CD4-positive, alpha-beta T cell treated with Interferon gamma for 1 hour (primary cell): Measurements from ENCODE around the gene SPON1.
"Not testable (repeated sequence)": the region's sequence is repeated elsewhere in the genome, so short reads cannot be mapped to it uniquely, and the experiment has no call there.

Experiments used
- DNase-seq: peaks from one replicate; pipeline ENCODE4 v3.0.0-alpha.2; 2020

Gene SPON1

DNA sequence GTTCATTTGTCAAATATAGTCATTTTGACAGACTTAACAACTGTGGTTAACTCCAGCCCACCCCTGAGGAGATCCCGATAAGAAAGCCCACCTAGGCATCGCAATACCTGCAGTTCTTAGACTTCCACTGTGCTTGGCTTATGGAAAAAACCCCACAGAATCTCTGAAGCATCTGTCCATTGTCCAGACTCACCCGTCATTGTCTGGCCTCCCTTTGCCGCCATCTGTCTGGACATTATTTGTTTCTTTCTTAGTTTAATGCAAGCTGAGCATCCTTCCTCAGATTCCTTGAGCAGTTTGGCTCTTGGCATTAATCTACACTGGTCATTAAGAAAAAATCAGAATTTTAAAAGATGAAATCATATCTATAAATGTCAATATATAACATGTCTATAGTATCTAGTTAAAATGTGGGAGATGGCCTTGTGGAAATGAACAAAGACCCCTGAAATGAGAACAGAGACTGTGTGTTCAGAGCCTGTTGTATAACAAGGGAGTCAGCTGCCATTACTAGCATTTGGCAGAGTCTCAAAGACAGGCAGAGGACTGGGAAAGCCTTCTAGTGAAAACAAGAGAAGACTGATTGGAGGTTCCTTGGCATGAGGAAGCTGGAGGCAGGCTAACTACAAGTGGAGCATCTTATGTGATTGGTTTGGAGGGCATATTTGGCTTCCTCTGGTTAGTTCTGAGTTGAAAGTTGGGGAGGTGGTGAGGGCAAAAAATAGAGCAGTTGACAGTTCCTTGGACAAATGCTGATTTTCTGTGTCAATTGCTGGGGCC, 80.4 kb downstream of the SPON1 start:
- no peak for DNase-seq

DNA sequence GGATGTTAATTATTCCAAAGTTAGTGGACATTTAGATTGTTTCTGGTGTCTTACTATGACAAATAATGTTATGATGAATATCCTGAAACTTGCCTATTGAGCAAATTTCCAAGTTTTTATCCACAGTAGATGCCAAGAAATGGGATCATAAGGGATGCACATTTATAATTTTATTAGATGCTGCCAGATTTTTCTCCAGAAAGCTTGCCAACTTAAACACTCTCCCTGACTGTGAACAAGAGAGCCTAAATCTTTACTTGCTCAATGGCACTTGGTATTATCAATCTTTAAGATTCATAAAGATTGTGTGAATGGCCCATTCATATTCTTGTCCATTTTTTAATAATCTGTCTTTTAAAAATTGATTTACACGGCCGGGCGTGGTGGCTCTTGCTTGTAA, 82.4 kb downstream of the SPON1 start:
- no peak for DNase-seq

DNA sequence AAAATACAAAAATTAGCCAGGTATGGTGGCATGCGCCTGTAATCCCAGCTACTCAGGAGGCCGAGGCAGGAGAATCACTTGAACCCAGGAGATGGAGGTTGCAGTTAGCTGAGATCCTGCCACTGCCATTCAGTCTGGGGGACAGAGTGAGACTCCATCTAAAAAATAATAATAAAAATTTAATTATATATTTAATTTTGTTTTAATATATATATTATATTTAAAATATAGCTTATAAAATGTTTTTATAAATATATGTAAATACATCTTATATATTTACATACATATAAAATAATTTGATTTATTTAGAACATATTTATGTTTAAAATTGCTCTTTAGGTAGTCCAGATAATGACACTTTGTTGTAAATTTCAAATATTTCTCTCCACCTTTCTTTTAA, 82.9 kb downstream of the SPON1 start:
- DNase-seq = no peak

DNA sequence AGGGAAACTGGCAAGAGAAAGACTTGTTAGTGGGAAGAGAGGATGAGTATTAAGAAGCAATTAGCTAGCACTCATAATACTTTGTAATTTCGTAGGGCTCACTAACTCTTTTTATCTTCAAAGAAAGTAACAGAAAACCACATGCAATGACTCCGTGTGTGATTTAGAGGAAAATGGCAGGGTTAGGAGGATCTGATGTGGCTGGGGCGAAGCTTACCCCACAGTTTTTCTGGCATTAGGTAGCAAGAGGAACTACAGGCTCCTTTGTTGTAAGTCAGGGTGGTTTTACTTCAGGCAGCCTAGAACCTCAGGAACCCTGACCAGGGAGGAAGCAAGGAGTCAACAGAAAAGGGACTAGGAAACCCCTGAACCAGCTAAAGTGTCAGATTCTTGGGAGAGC, 89.7 kb downstream of the SPON1 start:
- DNase-seq = no peak

DNA sequence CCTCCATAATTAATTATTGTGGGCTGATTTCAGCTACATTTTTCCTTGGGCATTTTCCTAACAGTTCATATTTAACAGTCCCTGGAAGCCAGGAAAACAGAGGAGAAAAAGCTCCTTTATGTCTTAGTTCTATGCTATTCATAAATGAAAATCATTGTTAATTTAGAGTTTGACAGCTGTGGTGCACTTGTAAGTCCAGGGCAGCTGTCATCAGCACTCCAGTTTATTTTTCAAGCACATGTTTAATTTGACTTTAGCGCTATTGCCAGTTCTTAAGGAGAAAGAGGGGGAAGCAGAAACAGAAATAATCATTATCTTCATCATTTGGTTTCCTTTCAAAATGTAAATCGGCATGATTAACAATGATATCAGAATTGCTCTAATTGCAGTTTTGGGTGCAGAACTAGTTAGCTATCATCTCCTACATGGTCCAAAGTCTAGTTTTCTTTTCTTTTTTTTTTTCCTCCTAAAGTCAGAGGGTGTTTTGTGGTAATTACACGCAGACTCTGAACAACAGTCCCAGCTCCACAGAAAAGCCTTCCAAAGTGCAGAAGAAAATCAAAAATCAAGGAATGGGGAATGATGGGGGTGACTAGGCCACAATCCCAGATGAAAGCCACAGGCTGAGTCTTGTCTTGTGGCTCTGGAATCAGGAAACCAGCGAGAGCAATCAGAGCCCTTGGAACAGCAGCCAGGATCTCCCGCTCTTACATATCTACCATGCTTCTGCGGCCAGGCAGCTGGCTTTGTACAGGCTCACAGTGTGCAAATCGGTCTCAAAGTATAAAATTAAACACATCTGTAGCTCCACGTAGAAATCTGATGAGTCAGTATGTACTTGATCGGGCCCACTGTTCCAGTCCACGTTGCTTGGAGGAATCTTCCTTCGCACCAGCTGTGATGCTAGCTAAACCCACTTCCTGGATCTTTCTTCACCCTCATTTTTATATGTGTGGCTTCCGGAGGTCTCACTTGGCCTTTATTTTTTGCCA, 91.9 kb downstream of the SPON1 start:
- DNase-seq = no peak

DNA sequence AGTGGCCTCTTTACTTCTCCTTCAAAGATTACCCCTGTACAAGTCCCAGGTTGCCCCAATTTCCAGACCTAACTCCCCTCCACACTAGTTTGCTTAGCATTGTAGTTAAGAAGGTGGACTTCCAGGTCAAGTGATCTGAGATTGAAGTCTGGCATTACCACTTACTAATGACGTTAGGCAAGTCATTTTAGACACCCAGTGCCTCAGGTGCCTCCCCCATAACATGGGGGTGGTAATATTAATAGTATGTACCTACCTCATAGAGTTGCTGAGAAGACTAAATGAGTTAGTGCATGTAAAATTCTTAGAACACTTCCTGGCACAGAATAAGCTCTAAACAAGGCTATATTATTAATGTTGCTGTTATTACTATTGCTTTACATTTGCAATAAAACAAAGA, 93.4 kb downstream of the SPON1 start:
- no peak for DNase-seq

DNA sequence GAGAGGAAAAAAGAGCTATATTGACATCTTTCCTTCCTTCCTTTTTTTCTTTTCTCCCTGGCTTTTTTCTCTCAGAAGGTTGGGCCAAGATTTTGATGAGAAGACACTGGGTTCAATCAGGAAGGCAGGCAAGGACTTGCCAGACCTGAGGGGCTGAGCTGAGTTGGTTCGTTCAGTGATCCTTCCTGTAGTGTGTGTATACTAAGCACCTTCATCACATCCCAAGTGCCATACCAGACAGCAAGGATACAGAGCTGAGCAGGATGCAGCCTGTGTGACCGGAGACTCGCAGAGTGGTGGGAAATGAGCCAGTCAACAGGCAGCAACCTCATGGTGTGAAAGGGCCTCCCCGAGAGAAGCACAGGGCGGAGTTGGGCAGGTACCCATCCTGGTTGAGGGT, 95.5 kb downstream of the SPON1 start:
- DNase-seq = no peak

DNA sequence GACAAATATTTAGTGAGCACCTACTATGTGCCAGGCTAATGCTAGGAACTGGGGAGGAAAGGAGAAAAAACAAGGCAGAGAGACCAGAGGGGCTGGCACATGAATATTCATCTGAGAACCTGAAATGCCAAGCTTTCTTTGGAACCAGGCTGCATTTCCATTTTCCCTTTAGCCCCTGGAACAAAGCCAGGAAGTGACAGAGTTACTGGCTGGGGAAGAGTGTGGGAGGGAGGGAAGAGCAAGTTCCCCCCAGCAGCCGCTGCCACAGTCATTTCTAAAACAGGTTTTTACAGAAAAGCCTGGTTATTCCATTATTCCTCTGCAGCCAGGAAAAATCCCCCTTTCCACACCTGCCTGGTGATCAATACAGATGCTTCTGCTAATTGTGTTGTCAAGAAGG, 97.0 kb downstream of the SPON1 start:
- no peak for DNase-seq

DNA sequence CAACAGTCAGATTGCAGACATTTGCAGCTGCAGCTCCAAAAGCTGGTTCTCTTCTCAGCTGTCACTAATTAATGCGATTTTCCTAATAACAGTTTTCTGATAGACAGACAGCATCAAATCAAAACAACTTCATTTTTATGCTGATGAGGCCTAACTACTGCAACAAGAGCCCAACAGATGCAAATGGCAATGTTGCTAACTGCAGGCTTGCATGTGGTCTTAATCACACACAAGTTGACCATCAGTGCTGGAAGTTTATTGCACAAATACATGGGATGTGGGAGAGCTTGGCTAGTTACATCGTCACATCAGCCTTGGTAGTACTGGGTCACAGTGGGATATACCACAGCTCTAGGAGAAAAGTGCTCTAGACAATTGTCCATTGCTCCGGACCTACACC, 99.2 kb downstream of the SPON1 start:
- DNase-seq = no peak

DNA sequence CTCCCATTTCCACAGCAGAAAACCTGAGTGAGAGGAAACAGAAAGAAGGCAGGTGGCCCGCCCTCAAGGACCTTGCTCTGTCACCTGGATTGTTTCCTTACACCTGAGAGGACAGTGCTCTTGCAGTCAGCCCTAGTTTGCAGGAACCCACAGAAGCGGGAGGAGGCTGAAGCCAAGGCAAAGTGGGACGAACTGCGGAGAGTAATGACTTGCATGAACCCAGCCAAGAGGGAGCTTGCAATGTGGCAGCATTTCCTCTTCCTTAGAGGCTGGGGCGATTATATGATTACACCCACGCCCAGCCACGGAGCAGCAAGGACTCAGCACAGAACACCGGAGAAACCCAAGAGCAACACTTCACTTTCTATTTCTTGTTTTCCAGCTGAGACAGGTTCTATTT, 102.6 kb downstream of the SPON1 start:
- no peak for DNase-seq

DNA sequence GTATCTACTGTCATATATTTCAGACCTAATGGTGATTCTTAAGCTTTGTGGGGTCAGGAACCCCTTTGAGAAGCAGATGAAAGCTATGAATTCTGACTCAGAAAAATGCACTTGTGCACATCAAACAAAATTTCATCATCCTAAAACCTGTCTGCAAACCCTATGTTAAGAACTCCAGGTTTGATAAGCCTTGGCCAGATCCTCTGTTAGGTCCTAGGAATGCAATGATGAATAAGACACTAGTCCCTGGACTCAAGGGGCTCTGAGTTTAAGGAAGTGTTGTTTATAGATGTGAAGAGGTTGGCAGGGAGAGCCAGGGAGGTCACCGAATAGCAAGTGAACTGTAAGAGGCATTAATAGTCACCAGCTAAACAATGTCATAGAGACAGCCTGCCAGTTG, 103.2 kb downstream of the SPON1 start:
- DNase-seq = no peak

DNA sequence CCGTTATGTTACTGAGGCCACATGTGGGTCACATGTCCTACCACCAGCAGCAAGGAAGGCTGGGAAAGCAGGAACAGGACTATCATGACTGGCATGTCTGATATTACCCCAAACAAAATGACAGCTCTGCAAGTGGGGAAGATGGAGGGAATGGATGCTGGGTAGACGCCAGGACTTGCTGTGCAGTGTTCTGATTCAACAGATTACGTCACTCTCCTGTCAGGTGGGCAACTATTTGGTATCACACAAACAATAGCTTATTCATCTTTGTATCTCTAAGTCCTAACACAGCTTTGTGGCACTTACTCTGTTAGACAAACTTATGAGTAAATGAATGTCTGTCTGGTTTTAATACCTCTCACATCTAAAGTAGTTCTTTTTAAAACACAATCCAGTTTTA, 105.2 kb downstream of the SPON1 start:
- DNase-seq = no peak

DNA sequence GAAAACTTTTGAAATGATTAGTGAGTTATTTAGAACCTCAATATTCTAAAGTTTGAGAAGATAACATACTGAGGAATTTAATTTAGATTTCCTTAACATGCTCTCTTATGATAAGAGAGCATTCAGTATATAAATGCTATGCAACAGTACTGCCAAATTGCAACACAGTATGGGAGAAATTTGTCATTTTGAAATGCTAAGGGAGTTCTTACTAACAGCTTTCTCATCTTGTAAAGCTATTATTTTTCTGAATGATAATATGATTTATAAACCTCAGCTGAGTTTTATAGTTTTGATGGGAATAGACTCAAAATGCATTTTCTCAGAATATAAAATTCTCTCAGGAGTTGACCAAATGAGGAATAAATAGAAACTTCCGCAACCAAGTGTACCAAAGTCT, 108.4 kb downstream of the SPON1 start:
- no peak for DNase-seq

DNA sequence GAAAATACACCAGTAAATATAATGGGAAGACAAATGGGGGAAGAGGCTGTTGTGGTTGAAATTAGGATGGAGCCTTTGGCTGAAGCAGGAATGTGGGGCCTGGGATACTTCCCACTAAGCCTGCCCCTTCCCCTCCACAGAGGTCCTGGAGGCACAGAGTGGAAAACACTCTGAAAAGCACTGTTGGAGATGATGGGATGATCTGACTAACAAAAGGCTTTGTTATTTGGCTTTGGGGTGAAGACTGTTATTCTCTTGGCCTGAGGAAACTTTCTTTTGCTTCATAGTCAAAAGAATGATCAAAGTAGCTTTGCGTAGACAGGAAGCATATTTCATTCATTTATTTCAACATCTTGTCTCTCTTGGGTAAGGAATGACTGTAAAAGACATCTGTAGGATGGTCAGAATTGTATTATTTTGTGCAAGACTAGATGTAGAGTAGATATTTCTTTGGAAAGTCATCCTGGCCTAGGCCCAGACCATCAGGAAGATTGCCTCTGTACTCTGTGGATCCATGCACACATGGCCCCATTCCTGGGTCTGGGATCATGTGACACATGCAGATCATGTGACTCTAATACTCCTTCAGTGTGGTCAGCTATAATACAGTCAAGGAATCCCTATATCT, 111.4 kb downstream of the SPON1 start:
- DNase-seq = no peak

DNA sequence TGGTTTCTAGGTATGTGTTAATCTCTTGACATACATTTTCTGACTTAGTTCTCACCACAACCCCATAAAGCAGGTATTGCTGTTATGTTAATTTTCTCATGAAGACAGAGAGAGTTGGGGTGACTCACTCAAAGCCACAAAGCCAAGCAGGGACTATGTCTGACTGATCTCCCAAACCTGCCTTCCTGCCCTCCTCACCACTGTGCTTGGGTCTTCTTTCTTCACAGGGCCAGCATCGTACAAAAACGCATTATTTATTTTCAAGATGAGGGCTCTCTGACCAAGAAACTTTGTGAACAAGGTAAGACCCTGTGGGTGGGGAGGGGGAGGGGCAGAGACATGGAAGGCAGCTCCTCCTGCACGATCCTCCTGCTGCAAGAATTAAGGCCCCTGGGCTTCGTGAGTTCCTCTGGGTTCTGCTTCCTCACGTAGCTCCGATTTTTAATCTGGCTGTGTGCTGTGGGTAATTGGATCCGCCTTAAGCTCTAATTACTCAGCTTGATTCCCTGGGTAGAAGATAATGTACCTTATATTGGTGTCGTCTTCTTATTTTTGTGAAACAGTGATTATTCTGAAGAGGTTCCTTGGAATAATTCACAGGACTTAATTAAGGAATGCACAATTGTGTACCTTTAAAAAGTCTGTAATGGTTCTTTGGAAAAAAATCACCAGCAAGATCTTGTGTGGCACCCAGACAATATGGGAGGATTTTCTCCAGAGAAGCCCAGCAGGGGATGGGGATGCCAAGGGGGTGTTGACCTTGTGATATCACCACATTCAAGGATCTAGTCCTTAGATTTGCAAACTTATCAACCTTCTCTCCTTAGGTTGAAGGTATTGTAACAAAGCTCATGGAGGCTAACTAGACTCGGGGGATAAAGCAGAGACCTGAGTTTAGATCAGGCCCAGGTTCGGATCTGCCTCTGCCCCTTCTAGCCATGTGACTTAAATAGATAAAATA, 112.9 kb downstream of the SPON1 start:
- peak; percentile 45 for DNase-seq

DNA sequence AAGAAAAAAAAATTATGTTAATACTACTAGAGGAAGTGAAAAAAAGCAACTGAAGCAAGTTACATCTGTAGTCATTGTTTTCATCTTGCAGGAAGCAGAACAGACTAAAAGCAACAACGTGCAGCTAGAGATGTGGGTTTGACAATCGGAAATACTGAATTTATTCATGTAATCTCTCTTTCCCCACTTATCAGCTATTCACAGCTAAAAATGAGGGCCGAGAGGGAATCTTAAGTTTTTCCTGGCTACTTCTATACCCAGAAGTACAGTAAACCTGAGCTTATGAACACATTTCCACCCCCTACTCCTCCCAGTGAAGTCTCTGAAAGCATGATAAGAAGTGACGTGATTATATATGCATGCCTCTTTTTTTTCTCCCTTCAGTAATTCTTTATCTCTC, 116.5 kb downstream of the SPON1 start:
- DNase-seq = no peak

DNA sequence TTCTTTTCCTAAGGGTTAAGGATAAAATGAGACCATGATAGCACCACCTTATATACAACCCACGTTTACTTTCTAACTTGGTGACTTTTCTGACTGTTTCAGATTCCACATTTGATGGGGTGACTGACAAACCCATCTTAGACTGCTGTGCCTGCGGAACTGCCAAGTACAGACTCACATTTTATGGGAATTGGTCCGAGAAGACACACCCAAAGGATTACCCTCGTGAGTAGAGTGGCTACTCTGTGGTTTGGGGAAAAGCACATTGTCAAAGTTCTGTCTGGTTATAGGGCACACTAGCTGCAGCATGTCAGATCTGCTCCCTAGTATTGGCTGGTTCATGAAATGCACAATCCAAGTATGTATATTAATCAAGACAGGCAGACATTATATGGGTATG, 117.3 kb downstream of the SPON1 start:
- no peak for DNase-seq

DNA sequence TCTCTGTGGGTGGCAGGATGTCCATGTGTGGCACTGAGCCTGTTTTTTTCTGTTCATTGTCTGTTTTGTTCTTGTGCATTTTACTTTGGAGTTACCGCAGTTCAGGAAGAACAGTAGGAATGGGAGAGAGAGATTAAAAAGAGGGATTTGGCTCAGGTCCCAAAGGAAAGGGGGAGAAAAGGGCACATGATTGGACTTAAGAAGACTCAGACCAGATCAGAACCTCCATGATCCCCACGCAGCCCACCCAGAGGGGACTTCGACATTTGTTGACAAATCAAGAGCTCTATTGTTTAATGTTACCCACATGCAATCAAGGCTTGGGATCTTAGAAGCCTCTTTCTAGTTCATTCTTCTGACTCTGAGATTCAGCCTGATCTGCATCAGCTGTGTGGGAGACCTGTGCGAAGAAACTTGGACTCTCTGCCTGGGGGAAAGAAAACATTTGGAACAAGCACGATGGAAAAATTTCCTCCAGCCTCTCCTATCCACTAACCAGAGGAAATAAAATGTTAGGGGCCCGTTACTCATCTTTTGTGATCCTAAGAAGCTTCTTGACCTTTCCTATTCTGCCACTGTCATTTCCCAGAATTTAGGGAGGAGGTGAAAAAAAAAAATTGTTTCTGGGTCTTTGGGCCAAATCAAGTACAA, 119.2 kb downstream of the SPON1 start:
- DNase-seq = no peak

DNA sequence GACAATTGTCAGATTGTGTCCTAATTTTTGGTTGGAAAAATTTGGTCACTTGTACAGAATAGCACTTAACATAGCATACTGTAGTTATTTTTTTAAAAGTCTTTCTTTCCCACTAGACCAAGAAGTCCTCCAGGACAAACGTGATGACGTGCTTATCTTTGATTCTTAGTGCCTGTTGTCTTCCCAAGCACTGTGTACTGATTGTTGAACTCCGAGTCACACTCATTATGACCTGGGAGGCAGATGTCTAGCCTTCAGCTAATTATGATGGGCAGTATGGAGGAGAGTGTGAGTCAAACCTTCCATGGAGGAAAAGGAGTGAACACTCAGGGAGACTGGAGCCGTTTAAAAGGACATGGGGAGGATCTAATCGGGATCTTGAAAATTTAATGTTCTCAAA, 119.8 kb downstream of the SPON1 start:
- DNase-seq = no peak

DNA sequence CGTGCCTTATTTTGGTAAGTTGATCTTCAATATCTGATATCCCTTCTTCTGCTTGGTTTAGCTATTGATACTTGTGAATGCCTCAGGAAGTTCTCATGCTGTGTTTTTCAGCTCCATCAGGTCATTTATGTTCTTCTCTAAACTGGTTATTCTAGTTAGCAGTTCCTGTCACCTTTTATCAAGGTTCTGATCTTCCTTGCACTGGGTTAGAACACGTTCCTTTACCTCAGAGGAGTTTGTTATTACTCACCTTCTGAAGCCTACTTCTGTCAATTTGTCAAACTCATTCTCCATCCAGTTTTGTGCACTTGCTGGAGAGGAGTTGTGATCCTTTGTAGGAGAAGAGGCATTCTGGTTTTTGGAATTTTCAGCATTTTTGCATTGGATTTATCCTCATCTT, 126.3 kb downstream of the SPON1 start:
- not testable (repeated sequence) for DNase-seq

DNA sequence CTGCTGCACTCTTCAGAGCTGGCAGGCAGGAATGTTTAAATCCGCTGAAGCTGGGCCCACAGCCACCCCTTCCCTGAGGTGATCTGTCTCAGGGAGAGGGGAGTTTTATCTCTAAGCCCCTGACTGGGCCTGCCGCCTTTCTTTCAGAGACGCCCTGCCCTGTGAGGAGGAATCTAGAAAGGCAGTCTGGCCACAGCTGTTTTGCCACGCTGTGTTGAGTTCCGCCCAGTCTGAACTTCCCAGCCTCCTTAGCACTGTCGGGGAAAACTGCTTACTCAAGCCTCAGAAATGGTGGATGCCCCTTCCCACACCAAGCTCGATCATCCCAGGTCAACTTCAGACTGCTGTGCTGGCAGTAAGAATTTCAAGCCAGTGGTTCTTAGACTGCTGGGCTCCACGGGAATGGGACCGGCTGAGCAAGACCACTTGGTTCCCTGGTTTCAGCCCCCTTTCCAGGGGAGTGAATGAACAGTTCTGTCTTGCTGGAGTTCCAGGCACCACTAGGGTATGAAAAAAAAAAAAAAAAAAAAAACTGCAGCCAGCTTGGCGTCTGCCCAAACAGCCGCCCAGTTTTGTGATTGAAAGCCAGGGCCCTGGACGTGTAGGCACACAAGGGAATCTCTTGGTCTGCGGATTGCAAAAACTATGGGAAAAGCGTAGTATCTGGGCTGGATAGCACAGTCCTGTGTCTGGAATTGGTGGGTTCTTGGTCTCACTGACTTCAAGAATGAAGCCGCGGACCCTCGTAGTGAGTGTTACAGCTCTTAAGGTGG, 127.4 kb downstream of the SPON1 start:
- no peak for DNase-seq
